Smooth muscle cell (in vitro differentiated cells): Measurements from ENCODE around the gene MCC. TPM values are rescaled to one million over a fixed set of nuclear protein-coding genes. Genes with fewer than 3 reads are reported as not detected.

Experiments used
- DNase-seq: peaks from one replicate; lab custom pipeline; 2025; ENCODE audit not compliant: unreplicated experiment; lab: John Stamatoyannopoulos, UW
- H2AFZ ChIP-seq: fragments of 200-600 bp; sonication (generic); 2 replicates; pipeline ENCODE4 v1.6.0; 2016; ENCODE audit warnings: antibody characterized with exemption, low read depth, mild to moderate bottlenecking
- H3F3A ChIP-seq: fragments of 200-600 bp; sonication (generic); 2 replicates; pipeline ENCODE4 v1.6.0; 2017; ENCODE audit warnings: antibody characterized with exemption, low read depth
- H3K27ac ChIP-seq: fragments of 200-600 bp; sonication (generic); 2 replicates; pipeline ENCODE4 v1.5.1; 2016; ENCODE audit warnings: low read depth, mild to moderate bottlenecking
- H3K27me3 ChIP-seq: fragments of 200-600 bp; sonication (generic); 2 replicates; pipeline ENCODE4 v1.6.1; 2016; ENCODE audit warnings: low read depth, mild to moderate bottlenecking
- H3K36me3 ChIP-seq: fragments of 200-600 bp; sonication (generic); 2 replicates; pipeline ENCODE4 v1.5.1; 2016; ENCODE audit warnings: low read depth
- H3K4me1 ChIP-seq: fragments of 200-600 bp; sonication (generic); 2 replicates; pipeline ENCODE4 v1.5.1; 2016; ENCODE audit warnings: low read depth
- H3K4me2 ChIP-seq: fragments of 200-600 bp; sonication (generic); 2 replicates; pipeline ENCODE4 v1.6.0; 2016; ENCODE audit warnings: mild to moderate bottlenecking
- H3K4me3 ChIP-seq: fragments of 200-600 bp; sonication (generic); 2 replicates; pipeline ENCODE4 v1.5.1; 2016; ENCODE audit warnings: mild to moderate bottlenecking
- H3K79me2 ChIP-seq: fragments of 200-600 bp; sonication (generic); 2 replicates; pipeline ENCODE4 v1.6.0; 2016; ENCODE audit warnings: low read depth, mild to moderate bottlenecking
- H3K9ac ChIP-seq: fragments of 200-600 bp; sonication (generic); 2 replicates; pipeline ENCODE4 v1.6.0; 2016; ENCODE audit warnings: low read depth
- H3K9me3 ChIP-seq: fragments of 200-600 bp; sonication (generic); replicated peaks from 2 replicates; pipeline ENCODE4 v1.5.1; 2016; ENCODE audit warnings: low read depth
- H4K20me1 ChIP-seq: fragments of 200-600 bp; sonication (generic); 2 replicates; pipeline ENCODE4 v1.6.0; 2016; ENCODE audit warnings: low read depth
- CTCF ChIP-seq: fragments of 200-600 bp; sonication (generic); IDR thresholded peaks from 2 replicates; pipeline ENCODE4 v1.5.1; 2017; ENCODE audit warnings: borderline replicate concordance, mild to moderate bottlenecking, antibody characterized with exemption; ENCODE audit not compliant: insufficient read depth, poor library complexity, severe bottlenecking
- WGBS: methylation state at CpG from one replicate; pipeline ENCODE4 v1.1.7; 2016; ENCODE audit warnings: low lambda C conversion rate; 5-methylcytosine and 5-hydroxymethylcytosine counted together
- polyA plus RNA-seq: library from polyadenylated mRNA; unstranded; fragments of >200 nt; fragmentation: Nextera tagmentation; extraction: Ambion mirVana; gene quantifications from 2 replicates; pipeline ENCODE4 v1.2.1, GENCODE V29; 2016
- total RNA-seq: library from RNA; depleted of rRNA; stranded (reverse); fragments of >200 nt; gene quantifications from 2 replicates; pipeline ENCODE4 v1.2.3, GENCODE V29; 2014

MCC gene
- total and polyA plus RNA-seq, 2 experiments from 2014 or later, result 5.8 to 19.2 TPM

- Histone ChIP-seq H3K4me3 (no peak overlapping the region), H4K20me1 (peaks cover 32% of the 10 kb centered on the region), H3K79me2 (no peaks in the 10 kb centered on the region), H3K4me1 (peaks cover 25% of the 10 kb centered on the region), H3K9ac (no peak overlapping the region), H3K27me3 (no peaks in the 10 kb centered on the region), H3K9me3 (no peaks in the 10 kb centered on the region), H3K4me2 (no peak overlapping the region), H2AFZ (no peak overlapping the region), H3K27ac (no peak overlapping the region), H3K36me3 (no peaks in the 10 kb centered on the region), H3F3A (no peaks in the 10 kb centered on the region)
- no peak for TF ChIP-seq CTCF
- no peak for DNase-seq
- 44% methylated on average over 9 of the region's 9 CpGs for WGBS
Measured at GRCh38 chr5:113217619-113218184, 270.6 kb downstream of the MCC start.

- Histone ChIP-seq H3K9ac (no peak overlapping the region), H3K4me3 (no peak overlapping the region), H2AFZ (no peak overlapping the region), H3K79me2 (no peaks in the 10 kb centered on the region), H4K20me1 (peaks cover 41% of the 10 kb centered on the region), H3K9me3 (no peaks in the 10 kb centered on the region), H3K36me3 (no peaks in the 10 kb centered on the region), H3K4me1 (peaks cover 32% of the 10 kb centered on the region), H3K27ac (no peak overlapping the region), H3K4me2 (no peak overlapping the region), H3K27me3 (no peaks in the 10 kb centered on the region), H3F3A (no peaks in the 10 kb centered on the region)
- no peak for TF ChIP-seq CTCF
- DNase-seq, result no peak
- 97% methylated on average over 3 of the region's 3 CpGs for WGBS
Measured at GRCh38 chr5:113216545-113216944, 271.7 kb downstream of the MCC start.

- 58% methylated on average over 9 of the region's 9 CpGs for WGBS
- peak overlapping the region; percentile 33 for H3K4me2 ChIP-seq
- no peaks in the 10 kb centered on the region for H3K36me3 ChIP-seq
- H2AFZ ChIP-seq, result no peak overlapping the region
- no peak for TF ChIP-seq CTCF
- DNase-seq, result no peak
- H3K9ac ChIP-seq, result no peak overlapping the region
- H3K27me3 ChIP-seq, result no peaks in the 10 kb centered on the region
- no peaks in the 10 kb centered on the region for H3K9me3 ChIP-seq
- H3K27ac ChIP-seq, result no peak overlapping the region
- H3K4me3 ChIP-seq, result no peak overlapping the region
- peaks cover 32% of the 10 kb centered on the region for H3K4me1 ChIP-seq
- H3F3A ChIP-seq, result no peaks in the 10 kb centered on the region
- no peaks in the 10 kb centered on the region for H3K79me2 ChIP-seq
- peaks cover 46% of the 10 kb centered on the region for H4K20me1 ChIP-seq
Measured at GRCh38 chr5:113215401-113216060, 272.7 kb downstream of the MCC start.
